Tongue (tissue), 2 donors: ENCODE data around the gene NPAS3. TPM values are rescaled to one million over a fixed set of nuclear protein-coding genes. Genes with fewer than 3 reads are reported as not detected.

Experiments used
- DNase-seq: peaks from one replicate; pipeline ENCODE4 v3.0.0-alpha.2; 2015
- total RNA-seq: library from RNA; depleted of rRNA; stranded (reverse); fragments of >200 nt; gene quantifications from one replicate; pipeline ENCODE4 v1.2.3, GENCODE V29; 2014

NPAS3 gene
- 4.4 TPM for total RNA-seq

DNA sequence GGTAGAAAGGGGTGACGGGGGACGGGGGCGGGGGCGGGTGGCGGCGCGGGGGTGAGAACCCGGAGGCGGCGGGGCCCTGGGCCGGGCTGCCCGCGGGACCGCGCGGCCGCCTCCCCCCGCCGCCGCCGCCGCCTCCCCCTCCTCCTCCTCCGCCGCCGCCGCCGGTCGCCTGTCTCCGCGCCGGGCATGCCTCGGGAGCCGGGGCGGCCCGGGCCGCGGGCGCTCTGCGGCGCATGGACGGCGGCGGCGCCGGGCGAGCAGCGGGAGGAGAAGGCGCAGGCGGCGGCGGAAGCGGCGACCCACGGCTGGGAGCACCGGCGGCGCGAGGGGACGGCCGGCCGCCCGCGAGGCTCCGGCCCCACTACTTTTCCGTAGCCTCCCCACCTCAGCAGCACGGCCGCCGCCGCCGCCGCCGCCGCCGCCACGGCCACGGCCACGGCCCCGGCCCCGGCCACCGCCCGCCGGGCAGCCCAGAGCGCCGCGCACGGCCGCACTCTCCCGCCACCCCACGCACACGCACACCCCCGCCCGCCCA is at the start of gene NPAS3:
TSS of gene NPAS3 (plus strand) at position 161 of the 535 bp plus-strand sequence.
- no peak for DNase-seq

DNA sequence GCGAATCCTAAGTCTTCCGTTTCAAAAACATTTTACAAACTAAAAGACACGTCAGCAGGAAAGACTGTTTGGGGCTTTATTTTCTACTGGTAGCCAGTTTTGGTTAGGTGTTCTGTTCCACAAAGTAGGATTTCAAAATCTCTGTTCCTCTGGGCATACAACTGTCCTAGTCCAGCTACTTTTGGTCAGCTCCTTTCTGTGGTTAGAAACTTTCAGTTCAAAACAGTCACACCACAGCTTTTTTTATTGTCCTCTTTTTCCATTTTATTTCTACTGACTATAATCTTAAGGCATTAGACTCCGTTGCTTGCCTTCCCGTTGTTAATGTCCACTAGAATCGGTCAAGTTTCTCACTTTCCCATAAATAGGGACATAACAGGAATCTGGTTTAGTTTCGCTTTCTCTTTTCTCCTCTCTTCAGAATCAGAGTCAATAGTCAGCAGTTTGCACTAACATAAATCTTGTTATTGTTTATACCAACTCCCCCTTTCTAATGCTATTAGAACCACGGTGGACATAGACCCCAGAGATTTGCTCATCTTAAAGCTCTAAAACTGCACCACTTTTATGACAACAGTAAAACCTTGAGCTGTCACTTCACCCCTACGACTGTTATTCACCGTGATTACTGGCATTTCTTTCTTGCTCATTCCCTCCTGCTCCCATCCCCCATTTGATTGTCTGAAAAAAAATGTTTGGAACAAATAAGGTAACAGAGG is 41.5 kb upstream of the NPAS3 start:
- no peak for DNase-seq

DNA sequence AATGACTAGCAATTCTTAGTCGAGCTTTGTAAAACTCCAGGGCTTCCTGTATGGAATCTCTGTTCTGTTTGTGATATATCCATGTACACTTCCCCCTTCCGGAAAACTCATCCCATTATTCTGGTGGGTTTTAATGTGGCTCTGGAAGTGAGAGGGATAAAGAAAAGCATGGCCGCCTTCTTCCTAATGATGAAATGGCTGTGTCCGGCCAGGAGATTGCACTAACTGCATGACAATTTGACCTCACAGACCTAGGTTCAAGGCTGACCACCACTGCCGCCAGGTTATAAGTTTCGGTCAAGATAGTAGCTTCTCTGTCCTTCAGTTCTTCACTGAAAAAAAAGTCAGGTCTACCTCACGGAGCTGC is 41.0 kb upstream of the NPAS3 start:
- DNase-seq, result no peak

DNA sequence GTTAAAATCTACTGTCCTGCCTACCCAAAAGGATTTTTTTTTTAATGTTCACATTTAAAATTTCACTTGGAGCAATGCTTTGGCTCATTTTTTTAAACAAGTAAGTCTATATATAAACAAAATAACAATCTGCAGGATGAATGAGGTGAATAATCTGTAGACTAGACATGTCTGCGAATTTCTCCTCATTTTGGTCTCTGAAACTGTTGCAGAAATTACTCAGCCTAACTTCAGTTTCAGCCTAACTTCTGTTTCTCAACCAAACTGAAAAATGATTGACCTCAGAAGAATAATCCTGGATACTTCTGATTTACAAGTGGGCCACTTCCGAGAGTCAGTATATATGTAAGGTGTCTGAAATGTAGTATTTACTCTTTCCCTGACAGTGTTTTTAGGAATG is 39.8 kb upstream of the NPAS3 start:
- DNase-seq, result no peak

DNA sequence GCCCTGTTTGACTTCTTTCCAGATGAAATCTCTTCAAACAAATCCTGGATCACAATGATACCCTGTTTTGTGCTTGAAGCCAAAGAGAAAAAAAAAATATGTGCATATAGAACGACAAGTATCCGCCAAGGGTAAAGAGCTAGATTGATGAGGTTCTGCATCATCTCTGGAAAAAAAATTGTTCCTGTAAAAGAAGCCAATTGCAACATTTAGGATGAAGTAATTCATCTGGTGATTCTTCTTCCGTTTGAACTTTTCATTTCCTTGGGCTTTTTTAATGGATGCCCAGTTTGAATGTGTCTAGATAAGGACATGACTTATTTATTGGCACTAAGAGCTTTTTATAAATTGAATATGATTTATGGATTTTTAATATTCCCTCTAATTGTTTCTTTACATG is 38.1 kb upstream of the NPAS3 start:
- DNase-seq, result no peak

DNA sequence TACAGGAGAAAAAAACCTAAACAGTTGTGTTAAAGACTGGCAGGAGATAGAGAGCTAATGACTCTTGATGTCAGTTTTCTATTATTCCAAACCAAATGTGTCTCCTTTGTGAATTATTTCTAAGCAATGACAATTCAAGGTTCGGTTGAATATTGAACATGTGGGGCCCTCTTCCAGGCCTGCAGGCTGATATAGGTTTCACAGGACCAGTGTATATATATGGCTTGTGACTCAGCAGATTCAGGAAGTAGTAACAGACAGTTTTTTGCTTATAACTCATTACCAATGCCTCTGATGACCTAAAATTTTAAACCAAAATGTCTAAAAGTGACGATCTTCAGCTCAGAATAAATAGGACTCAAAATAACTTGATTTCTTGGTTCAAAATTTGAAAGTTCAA is 33.7 kb upstream of the NPAS3 start:
- DNase-seq, result no peak

DNA sequence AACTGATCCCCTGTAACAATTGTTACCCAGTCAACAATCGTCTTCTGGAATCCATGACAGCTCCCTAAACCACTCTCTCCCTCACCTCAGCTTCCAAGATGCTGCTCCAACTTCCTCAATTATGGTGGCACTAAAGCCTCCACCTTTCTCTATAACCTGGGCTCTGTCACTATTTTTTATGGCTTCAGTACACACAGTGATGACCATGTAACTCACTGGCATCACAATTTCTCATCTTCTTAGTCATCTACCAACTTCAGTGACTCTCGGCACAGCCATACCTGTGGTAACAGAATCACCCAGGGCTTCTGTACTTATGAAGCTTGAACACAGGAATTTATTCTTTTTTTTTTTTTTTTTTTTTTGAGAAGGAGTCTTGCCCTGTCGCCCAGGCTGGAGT is 32.0 kb upstream of the NPAS3 start:
- DNase-seq, result no peak

DNA sequence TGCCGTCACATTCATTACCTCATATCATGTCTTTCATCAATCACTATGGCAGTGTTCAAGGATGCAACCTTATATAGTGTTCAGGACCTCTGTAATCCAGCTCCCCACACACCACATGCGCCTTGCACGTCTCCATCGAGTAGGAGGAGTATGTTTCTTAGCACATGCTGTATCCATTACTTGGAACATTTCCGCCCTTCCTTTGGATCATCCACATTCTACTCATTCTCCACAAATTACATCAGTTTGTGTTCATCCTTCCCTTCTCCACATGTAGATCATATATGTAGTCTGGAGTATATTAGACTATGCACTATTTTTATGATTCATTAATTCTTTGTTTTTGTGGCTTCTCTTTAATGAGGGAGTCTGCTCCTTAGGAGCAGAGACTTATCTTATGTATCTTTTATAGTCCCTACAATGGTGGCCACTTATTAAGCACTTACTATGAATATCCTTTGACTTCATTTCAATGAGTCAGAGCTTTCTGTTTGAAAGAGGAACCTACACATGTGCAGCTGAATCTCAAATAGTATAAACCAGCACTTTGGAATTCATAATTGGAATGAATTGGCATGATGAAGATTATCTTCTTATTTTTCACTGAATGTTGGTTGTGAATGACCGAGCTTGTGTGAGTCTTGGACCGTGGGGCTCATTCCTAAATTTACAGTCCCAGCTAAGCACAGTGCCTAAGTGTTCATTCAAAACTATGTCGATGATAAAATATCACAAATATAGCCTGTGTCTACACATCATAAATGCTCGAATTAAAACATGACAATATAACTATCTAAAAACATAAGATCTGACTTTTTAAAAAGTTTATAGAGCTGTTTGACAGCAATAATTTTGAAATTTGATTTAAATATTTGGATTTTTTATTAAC is 30.2 kb upstream of the NPAS3 start:
- DNase-seq, result peak; percentile 3

DNA sequence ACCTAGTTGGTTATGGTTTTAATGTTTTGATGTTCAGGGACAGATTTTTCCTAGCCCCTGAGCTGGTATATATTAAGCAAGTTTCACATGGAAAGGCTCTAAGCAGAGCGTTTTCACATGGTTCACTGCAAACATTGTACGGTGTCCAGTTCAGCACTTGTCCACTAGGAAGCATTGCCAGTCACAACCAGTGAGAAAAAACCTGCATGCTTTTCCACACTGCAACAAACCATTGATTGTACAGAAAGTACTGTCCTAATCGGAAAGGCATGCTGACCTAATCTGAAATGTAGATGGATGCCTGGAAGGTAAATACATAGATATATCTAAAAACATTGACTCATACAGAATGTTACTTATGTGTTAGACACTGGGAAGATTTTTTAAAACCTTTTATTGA is 25.0 kb upstream of the NPAS3 start:
- DNase-seq, result no peak

DNA sequence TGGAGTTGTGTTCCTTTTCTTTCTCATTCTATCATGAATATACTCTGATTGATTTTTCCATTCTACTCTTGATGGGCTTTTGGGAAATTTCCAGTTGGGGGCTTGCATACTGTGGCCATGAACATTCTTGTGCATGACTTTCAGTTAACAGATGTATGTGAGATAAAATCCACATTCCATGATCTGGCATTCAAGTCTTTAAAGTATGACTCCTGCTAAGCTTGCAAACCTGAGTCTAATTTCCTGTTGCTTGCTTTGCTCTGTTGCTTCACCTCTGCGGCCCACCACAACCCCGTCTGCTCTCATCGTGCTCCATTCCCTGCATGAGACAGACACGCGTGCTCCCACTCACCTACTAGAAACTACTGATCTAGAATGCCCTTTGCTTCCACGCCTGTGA is 24.3 kb upstream of the NPAS3 start:
- no peak for DNase-seq

DNA sequence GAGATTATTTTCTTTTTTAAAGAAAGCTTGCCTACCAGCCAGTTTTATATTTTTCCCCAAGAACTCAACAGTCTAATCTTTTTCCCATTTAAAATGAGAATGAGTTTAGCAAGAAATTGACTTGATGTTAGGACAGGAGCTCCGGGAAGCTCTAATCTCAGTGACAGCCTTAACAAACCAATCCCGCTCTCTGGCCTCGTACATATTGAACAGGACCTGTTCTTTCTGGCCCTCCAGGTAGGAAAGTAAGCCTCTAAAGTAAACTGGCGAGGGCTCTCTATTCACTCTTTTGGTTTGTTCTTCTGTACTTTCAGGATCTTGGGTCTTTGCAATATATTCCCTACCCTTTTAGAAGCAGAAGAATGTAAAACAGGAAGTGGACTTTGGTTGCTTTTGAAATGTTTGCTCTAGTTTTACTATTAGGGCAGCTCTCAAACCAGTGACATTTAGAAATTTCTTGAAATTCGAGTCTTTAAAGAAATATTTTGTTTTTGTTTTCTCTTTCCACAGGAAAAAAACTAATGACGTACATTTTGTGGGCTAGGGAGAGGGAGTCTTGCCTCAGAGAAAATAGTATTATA is 17.9 kb upstream of the NPAS3 start:
- no peak for DNase-seq

DNA sequence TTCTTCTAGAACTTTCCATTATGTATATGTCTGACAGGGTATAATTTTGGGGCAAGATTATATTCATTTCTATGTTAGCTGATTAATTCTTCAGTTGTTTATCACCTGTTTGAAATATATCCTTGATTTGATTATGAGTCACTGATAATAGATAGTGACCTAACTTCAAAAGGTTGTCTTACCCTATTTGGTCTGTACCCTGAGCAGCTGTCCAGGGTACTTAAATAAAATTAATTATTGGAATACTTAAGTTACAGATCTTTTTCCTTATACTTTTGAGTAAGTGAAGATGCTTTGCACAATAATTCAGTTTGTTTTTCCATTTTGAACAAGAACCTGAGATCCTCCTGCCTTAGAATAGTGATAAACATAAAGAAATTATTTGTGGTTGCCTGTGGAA is 13.2 kb upstream of the NPAS3 start:
- DNase-seq, result no peak

DNA sequence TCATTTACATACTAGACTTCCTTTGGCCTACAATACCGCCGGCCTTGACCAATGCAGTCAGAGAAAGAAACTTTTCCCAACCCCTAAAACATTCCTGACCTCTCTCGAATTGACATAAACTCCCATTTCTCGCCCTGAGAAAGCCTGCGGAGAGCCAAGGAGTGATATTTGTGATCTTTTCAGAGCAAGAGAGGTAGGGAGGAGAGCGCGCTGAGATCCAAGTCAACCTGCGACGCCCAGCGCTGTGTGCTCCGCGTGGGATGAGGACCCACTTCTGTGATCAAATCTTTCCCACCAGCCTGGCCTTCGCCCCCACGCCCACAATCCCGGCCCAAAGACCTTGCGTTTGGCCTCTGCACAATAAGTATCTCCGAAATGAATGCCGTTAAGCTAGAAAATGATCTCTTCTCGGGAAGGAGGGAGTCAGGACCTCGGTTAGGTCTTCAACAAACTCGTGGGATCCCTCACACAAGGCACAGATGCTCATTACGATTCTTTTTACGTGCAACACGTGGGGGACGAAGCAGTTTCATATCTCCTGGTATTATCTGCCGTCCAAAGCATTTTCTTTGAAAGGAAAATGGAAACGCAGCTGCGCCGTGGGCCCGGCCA is 6.3 kb upstream of the NPAS3 start:
- peak; percentile 35 for DNase-seq

DNA sequence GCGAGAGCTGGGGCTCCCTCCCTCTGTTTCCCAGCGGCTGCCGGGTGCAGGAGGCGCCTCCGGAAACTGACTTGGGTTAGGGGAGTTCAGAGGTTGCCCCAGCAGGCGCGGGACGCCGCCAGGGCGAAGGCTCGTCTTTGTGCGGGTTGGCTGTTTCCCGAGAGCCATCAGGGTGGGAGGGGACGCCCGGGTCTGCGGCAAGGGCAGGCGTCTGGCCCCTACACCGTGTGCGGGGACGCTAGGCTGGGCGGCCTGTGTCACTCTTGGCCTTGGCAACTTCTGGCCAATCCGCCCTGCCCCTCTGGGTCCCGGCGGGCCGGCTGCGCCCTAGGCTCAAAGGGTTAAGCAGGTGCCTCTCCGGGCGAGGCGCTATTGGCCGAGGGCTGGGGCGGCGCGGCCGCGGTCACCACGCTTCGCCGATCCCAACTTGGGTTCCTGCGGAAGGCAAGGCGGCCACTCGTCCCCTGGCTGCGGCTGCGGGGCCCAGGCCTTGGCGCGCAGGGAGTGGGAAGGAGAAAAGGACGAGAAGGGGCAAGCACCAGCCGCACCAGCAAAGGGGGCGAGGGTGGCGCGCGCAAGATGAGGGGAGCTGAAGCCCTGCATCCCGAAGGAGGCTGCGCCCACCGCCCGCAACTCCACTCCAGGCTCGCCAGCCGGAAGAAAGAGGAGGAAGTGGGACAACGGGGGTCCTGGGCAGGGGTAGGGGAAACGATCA is 5.6 kb upstream of the NPAS3 start:
- peak; percentile 11 for DNase-seq

DNA sequence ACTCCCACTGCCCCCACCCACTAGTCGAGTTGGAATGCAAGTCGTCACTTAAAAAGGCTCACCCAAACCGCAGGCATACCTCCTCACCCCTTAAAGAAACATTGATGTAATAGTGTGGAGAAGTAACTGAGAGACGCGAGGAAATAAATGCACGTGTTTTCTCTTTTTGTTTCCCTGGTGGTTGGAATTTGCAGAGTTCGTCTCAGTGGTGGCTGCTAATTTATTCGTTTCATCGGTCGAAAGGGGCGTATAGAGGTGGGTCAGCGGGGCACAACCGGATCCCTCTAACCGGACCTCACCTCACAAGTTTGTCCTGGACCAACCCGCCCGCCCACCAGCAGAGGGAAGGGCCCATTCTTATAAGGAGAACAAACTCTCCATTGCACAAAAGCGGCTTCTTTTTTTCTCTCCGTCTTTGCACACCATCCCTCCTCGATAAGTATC is 5.0 kb upstream of the NPAS3 start:
- peak; percentile 53 for DNase-seq

DNA sequence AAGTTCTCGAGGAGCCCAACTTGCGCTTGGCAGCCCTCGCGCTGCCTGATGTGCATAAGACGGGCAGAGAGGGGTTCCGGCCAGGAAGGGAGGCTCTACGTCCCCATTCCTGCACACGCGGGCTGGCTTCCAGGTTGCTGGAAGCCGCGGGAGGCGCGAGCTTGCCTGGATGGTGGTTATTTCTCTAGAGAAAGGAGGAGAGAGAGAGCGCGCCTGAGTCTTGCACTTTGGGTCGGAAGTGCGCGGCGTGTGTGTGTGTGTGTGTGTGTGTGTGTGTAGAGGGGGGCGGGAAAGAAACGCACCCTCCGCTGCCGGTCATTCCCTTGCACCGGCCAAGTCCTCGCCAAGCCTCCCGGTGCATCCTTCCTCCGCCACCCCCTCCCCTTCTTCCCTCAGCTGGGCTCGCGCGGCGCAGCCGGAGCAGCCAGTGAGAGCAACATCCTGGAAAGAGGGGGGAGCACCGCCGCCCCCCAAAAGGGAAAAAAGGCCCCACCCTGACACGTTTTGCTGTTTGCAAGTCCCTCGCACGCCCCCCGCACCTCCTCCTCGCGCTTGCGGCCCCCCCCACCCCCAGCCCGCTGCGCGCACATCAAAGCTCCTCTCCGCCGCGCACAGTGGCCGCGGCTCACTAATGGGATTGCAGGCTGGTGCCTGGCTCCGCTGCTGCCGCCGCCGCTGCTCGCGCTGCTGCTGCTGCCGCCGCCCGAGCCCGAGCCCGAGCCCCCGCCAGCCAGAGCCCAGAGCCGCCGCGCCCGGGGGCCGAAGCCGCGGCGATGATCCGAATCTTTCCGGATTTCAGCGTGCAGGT is 4.4 kb upstream of the NPAS3 start:
- DNase-seq, result peak; percentile 59

DNA sequence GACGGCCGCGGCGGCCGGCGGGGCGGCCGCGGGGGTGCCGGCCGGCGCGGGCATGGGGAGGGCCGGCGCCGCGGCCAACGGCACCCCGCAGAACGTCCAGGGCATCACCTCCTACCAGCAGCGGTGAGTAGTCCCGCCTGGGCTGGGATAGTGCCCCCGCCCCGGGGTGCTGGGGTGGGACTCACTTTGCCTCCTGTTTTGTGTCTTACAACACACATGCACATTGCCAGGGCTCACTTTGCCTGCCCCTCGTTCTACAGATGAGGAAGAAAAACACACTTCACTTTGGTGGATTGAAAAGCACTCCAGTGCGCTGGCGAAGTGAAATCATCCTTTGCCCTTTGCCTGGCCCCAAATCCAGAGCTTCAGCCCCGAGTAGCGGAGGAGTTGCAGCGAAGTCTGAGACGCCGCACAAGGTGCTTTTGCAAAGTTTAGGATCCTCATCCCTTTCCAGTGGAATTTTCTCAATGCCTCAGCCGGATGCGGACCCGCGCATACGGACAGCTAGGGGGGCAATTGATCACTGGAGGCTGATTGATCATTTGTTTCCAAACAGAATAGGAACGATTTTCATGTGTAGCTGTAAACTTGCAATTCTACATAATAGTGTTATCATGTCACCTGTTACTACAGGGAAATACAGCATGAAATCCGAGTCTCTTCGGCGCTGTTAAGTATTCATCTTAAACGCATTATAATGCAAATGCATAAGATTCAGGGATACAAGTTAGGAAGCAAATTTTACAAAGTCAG is 3.6 kb upstream of the NPAS3 start:
- peak; percentile 44 for DNase-seq

DNA sequence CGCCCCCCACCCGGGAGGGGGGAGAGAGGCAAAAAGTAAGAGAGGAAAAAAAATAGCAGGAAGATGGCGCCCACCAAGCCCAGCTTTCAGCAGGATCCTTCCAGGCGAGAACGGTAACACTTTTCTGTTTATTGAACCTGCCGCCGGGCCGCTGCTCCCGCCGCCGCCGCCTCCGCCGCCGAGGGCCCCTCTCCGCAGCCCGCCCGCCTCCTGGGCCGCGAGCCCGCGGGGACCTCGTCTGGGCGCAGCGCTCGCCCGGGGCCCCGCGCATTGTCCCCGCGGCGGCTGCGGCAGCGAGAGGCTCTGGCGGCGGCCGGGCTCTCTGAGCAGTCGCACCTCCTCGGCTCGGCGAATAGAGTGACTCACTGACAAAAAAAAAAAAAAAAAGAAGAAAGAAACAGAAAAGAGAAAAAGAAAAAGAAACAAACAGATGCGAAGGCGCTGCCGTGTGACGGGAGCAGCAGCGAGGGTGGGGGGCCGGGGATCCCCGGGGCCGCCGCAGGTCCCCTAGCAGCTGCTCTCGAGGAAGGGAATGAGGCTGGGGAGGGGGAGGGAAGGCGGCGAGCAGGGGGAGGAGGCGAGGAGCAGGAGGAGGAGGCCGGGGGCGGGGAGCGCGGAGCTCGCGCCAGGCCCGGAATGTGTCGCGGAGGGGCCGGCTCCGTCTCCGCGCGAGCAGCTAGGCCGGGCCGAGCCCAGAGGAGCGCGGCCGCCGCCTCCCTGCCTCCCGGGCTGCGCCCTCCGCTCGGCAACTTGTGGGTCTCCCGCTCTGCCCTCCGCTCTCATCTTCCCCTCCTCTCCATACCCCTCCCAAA is 781 bp downstream of the NPAS3 start:
- DNase-seq, result peak; percentile 93

DNA sequence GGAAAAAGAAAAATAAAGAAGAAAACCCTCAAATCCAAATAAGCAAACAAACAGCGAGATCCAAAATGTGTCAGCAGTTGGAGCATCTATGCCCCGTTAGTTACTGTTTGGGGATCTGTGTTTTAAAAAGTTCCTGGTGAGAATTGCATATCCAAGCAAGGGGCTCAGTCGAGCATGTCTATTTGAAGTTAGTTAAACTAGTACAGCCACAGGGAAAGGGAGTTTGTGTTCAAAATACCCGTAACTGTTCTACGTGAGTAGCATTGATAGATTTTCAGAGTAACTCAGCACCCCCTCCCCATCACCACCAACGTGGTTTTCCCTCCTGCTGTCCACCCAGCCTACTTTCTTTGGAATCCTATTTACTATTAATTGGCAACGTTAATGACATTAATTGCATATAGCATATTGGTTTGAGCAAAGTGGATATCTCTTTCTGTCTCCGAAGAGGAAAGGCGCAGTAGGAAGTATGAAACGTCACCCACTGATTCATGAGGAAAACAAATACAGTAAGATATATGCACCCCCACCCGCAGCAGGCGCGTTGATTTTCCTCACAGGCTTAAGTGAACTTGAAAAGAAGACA is 1.5 kb downstream of the NPAS3 start:
- DNase-seq, result peak; percentile 56
